K562 (cell line): ENCODE measurements around the gene MBOAT2. TPM values are rescaled to one million over a fixed set of nuclear protein-coding genes. Genes with fewer than 3 reads are reported as not detected.

Experiments
- ARNT ChIP-seq, 2 experiments: fragments of 450-650 bp; IDR thresholded peaks; 2 replicates each; pipeline ENCODE4 v1.6.1; 2016; ENCODE audit warnings: mild to moderate bottlenecking in 1 of 2
- CREM ChIP-seq: IDR thresholded peaks from 2 replicates; pipeline ENCODE4 v1.6.1; 2014; ENCODE audit warnings: antibody characterized with exemption, low read depth
- ELF1 ChIP-seq: fragments of 200-800 bp; sonication (Bioruptor generic); IDR thresholded peaks from 2 replicates; pipeline ENCODE4 v1.6.1; 2016; ENCODE audit warnings: missing genetic modification characterization, missing compliant biosample characterization
- FOXA1 ChIP-seq: fragments of 450-650 bp; IDR thresholded peaks from 2 replicates; pipeline ENCODE4 v1.6.1; 2016; ENCODE audit warnings: mild to moderate bottlenecking, borderline replicate concordance
- FOXK1 ChIP-seq: sonication (generic); formaldehyde crosslinking; IDR thresholded peaks from 2 replicates; pipeline ENCODE4 v1.8.0; 2022; ENCODE audit warnings: missing genetic modification reagents, mild to moderate bottlenecking, borderline replicate concordance
- GTF2E2 ChIP-seq: fragments of 200-800 bp; sonication (Bioruptor generic); IDR thresholded peaks from 2 replicates; pipeline ENCODE4 v1.6.1; 2016; ENCODE audit warnings: missing genetic modification characterization, missing compliant biosample characterization
- HIVEP1 ChIP-seq: fragments of 250-450 bp; sonication (Bioruptor Pico); IDR thresholded peaks from 2 replicates; pipeline ENCODE4 v1.4.0; 2020; ENCODE audit warnings: mild to moderate bottlenecking
- ILF3 ChIP-seq: fragments of 450-650 bp; IDR thresholded peaks from 2 replicates; pipeline ENCODE4 v1.6.1; 2018; ENCODE audit warnings: antibody characterized with exemption, mild to moderate bottlenecking, moderate library complexity, borderline replicate concordance
- KLF13 ChIP-seq: fragments of 450-650 bp; IDR thresholded peaks from 2 replicates; pipeline ENCODE4 v1.6.1; 2016; ENCODE audit warnings: missing genetic modification characterization, low read depth, mild to moderate bottlenecking, missing compliant biosample characterization, moderate library complexity, borderline replicate concordance
- LCOR ChIP-seq: sonication (generic); formaldehyde crosslinking; IDR thresholded peaks from 2 replicates; pipeline ENCODE4 v1.8.0; 2022; ENCODE audit warnings: mild to moderate bottlenecking, missing genetic modification reagents
- MAFG ChIP-seq: fragments of 450-650 bp; conservative IDR thresholded peaks from 2 replicates; pipeline ENCODE4 v1.6.1; 2016; ENCODE audit warnings: missing genetic modification characterization, missing compliant biosample characterization
- MTF1 ChIP-seq: fragments of 250-450 bp; sonication (Bioruptor Pico); IDR thresholded peaks from 2 replicates; pipeline ENCODE4 v1.9.0; 2021; ENCODE audit warnings: moderate library complexity, mild to moderate bottlenecking, inconsistent platforms, borderline replicate concordance
- NBN ChIP-seq: fragments of 450-650 bp; IDR thresholded peaks from 2 replicates; pipeline ENCODE4 v1.6.1; 2016; ENCODE audit warnings: low read depth, mild to moderate bottlenecking
- POLR2A ChIP-seq: fragments of 450-650 bp; conservative IDR thresholded peaks from 2 replicates; pipeline ENCODE4 v1.6.1; 2016
- PRMT5 ChIP-seq: sonication (generic); formaldehyde crosslinking; IDR thresholded peaks from 2 replicates; pipeline ENCODE4 v1.5.0; 2020; ENCODE audit warnings: missing genetic modification reagents
- RBBP5 ChIP-seq: fragments of 200-600 bp; sonication (generic); IDR thresholded peaks from 2 replicates; pipeline ENCODE4 v1.6.1; 2012; ENCODE audit warnings: borderline replicate concordance, mild to moderate bottlenecking, low read length, control low read depth, inconsistent platforms; ENCODE audit not compliant: insufficient read depth, poor library complexity, severe bottlenecking
- SMARCE1 ChIP-seq: fragments of 450-650 bp; IDR thresholded peaks from 2 replicates; pipeline ENCODE4 v1.7.1; 2016; ENCODE audit warnings: mild to moderate bottlenecking
- ZBTB11 ChIP-seq, 3 experiments: fragments of 200-800 bp in 1 of 3; fragments of 250-450 bp in 1 of 3; fragments of 450-650 bp in 1 of 3; sonication (Bioruptor Pico) in 1 of 3; sonication (Bioruptor generic) in 1 of 3; formaldehyde crosslinking in 1 of 3; IDR thresholded peaks; 2 replicates each; pipeline versions ENCODE4 v1.6.1 to v1.8.0; 2016 to 2022; ENCODE audit warnings: mild to moderate bottlenecking in 2 of 3, missing genetic modification characterization in 2 of 3, missing compliant biosample characterization in 1 of 3, moderate library complexity in 1 of 3
- ZBTB43 ChIP-seq: sonication (generic); formaldehyde crosslinking; IDR thresholded peaks from 2 replicates; pipeline ENCODE4 v1.8.0; 2023; ENCODE audit warnings: mild to moderate bottlenecking, missing genetic modification reagents
- ZNF124 ChIP-seq: sonication (generic); formaldehyde crosslinking; IDR thresholded peaks from 2 replicates; pipeline ENCODE4 v1.8.1; 2022; ENCODE audit warnings: missing genetic modification reagents
- ZNF253 ChIP-seq: fragments of 250-450 bp; sonication (Bioruptor Pico); conservative IDR thresholded peaks from 2 replicates; pipeline ENCODE4 v1.6.1; 2021; ENCODE audit warnings: mild to moderate bottlenecking
- ZSCAN29 ChIP-seq: fragments of 450-650 bp; IDR thresholded peaks from 2 replicates; pipeline ENCODE4 v1.6.1; 2017
- polyA plus RNA-seq, 8 experiments: library from polyadenylated mRNA; depleted of rRNA in 4 of 8; stranded (reverse) in 5 of 8; unstranded in 3 of 8; fragments of >200 nt; fragmentation: Nextera tagmentation in 2 of 8; fragmentation: Illumina TruSeq in 1 of 8; extraction: Ambion mirVana in 2 of 8; extraction: Trizol in 1 of 8; gene quantifications; 2 replicates each; pipeline versions ENCODE4 v1.2.1 to v1.2.3, GENCODE V29; 2011 to 2014; ENCODE audit warnings: inconsistent platforms in 1 of 8, missing spikeins in 1 of 8
- total RNA-seq, 7 experiments: library from RNA; depleted of rRNA in 6 of 7; stranded (reverse); fragments of >200 nt in 6 of 7; fragmentation: Illumina TruSeq in 2 of 7; extraction: Trizol in 2 of 7; gene quantifications; 2 replicates each; pipeline versions ENCODE4 v1.2.1 to v1.2.3, GENCODE V29; 2011 to 2021; ENCODE audit warnings: low replicate concordance in 1 of 7
- TF ChIP-seq, protein P1 (sequence below): sonication (generic); formaldehyde crosslinking; IDR thresholded peaks from 2 replicates; pipeline ENCODE4 v1.8.0; 2022; ENCODE audit warnings: mild to moderate bottlenecking, missing genetic modification reagents

MBOAT2 gene
- total and polyA plus RNA-seq, 9 of the 15 experiments (the other 6 are each of a cell fraction or from before 2014, with no cell fraction given), result 8.4 to 122 (median 27.6) TPM

- TF ChIP-seq ELF1 (no peak), RBBP5 (no peak), NBN (0 out of 2 replicates have a peak, but pooled peaks have one; percentile 16), ZNF253 (CRISPR knock-in tag) (no peak), CREM (no peak), SMARCE1 (0 out of 2 replicates have a peak, but pooled peaks have one; percentile 13), FOXK1 (CRISPR knock-in tag) (no peak), ZSCAN29 (no peak), ILF3 (no peak), ZBTB11 (CRISPR knock-in tag; IDR thresholded peaks at IDR 0.05) (no peak), POLR2A (no peak), LCOR (CRISPR knock-in tag) (0 out of 2 replicates have a peak, but pooled peaks have one; percentile 38), ARNT (IDR thresholded peaks at IDR 0.05) (no peak), MTF1 (CRISPR knock-in tag) (no peak), GTF2E2 (0 out of 2 replicates have a peak, but pooled peaks have one; percentile 8), ZNF124 (CRISPR knock-in tag) (no peak), PRMT5 (CRISPR knock-in tag) (no peak), FOXA1 (no peak), HIVEP1 (CRISPR knock-in tag) (no peak), ZBTB43 (CRISPR knock-in tag) (no peak), KLF13 (no peak), MAFG (no peak)
- TF ChIP-seq, protein P1, sequence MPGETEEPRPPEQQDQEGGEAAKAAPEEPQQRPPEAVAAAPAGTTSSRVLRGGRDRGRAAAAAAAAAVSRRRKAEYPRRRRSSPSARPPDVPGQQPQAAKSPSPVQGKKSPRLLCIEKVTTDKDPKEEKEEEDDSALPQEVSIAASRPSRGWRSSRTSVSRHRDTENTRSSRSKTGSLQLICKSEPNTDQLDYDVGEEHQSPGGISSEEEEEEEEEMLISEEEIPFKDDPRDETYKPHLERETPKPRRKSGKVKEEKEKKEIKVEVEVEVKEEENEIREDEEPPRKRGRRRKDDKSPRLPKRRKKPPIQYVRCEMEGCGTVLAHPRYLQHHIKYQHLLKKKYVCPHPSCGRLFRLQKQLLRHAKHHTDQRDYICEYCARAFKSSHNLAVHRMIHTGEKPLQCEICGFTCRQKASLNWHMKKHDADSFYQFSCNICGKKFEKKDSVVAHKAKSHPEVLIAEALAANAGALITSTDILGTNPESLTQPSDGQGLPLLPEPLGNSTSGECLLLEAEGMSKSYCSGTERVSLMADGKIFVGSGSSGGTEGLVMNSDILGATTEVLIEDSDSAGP (CRISPR knock-in tag), result no peak
Measured at GRCh38 chr2:8985561-8986326, 17.7 kb downstream of the MBOAT2 start (continued).
